Epithelial cell of esophagus (primary cell): ENCODE measurements around the gene KATNAL1.

Experiments used
- DNase-seq: peaks from one replicate; pipeline ENCODE4 v3.0.0; 2010; ENCODE audit warnings: low read depth
- H3K4me3 ChIP-seq: 2 replicates; pipeline ENCODE4 v1.5.1; 2011; ENCODE audit warnings: mild to moderate bottlenecking, low read length, control low read depth
- TF ChIP-seq, protein P1 (sequence below): IDR thresholded peaks from 2 replicates; pipeline ENCODE4 v1.5.1; 2011; ENCODE audit warnings: low read depth, mild to moderate bottlenecking, low read length, control low read depth, inconsistent platforms; ENCODE audit not compliant: insufficient read depth; ENCODE audit errors: missing control alignments

The KATNAL1 gene

GRCh38 chr13:30332456-30333143 lies 25.2 kb upstream of the KATNAL1 start:
- H3K4me3 ChIP-seq, result no peak overlapping the region
- TF ChIP-seq, protein P1, sequence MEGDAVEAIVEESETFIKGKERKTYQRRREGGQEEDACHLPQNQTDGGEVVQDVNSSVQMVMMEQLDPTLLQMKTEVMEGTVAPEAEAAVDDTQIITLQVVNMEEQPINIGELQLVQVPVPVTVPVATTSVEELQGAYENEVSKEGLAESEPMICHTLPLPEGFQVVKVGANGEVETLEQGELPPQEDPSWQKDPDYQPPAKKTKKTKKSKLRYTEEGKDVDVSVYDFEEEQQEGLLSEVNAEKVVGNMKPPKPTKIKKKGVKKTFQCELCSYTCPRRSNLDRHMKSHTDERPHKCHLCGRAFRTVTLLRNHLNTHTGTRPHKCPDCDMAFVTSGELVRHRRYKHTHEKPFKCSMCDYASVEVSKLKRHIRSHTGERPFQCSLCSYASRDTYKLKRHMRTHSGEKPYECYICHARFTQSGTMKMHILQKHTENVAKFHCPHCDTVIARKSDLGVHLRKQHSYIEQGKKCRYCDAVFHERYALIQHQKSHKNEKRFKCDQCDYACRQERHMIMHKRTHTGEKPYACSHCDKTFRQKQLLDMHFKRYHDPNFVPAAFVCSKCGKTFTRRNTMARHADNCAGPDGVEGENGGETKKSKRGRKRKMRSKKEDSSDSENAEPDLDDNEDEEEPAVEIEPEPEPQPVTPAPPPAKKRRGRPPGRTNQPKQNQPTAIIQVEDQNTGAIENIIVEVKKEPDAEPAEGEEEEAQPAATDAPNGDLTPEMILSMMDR, result no peak
- no peak for DNase-seq

GRCh38 chr13:30331331-30331771 lies 24.0 kb upstream of the KATNAL1 start:
- no peak for DNase-seq
- TF ChIP-seq, protein P1, result no peak
- H3K4me3 ChIP-seq, result no peak overlapping the region

GRCh38 chr13:30329009-30329585 lies 21.7 kb upstream of the KATNAL1 start:
- TF ChIP-seq, protein P1, result no peak
- DNase-seq, result peak; percentile 39
- no peak overlapping the region for H3K4me3 ChIP-seq

DNA sequence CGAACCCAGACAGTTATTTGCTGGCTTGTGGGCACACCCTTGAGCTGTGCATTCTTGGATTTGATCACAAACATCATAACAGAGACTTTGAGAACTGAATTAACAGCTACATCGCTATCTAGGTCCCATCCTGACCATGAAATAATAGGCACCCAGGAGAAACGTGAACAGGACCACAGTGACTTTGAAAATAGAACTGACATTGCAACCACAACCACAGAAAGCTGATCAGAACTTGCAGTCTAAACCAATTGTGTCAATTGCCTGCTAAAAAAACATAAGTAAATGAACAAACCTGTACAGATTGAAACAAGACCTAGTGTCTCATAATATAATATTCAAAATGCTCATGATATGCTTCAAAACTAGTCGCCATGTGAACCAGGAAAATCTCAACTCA lies 18.3 kb upstream of the KATNAL1 start:
- TF ChIP-seq, protein P1, result no peak
- no peak overlapping the region for H3K4me3 ChIP-seq
- DNase-seq, result no peak

GRCh38 chr13:30323524-30323923 lies 16.2 kb upstream of the KATNAL1 start:
- TF ChIP-seq, protein P1, result no peak
- H3K4me3 ChIP-seq, result no peak overlapping the region
- DNase-seq, result no peak

GRCh38 chr13:30322428-30322827 lies 15.1 kb upstream of the KATNAL1 start:
- no peak for DNase-seq
- TF ChIP-seq, protein P1, result no peak
- H3K4me3 ChIP-seq, result no peak overlapping the region

DNA sequence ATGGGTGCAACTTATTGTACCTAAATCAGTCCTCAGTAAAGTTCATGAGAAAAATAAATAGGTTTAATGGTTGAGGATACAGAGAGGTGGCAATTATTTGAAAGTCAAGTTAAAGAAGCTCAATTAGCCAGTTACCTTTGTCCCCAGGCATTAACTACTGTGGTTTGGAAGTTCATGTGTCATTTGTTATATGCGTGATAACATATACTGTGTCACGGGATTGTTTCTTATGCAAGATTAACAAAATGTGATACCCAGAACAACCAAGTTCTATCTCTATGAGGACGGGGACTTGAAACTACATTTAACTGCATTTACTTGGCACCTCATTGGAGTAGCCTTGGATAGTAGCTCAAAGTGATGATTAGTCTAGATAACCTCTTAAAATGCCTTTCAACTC lies 13.9 kb upstream of the KATNAL1 start:
- DNase-seq, result no peak
- no peak overlapping the region for H3K4me3 ChIP-seq
- TF ChIP-seq, protein P1, result no peak
